A549 (cell line): ENCODE data around the gene OR6C65.

Source experiments
- CHD2 ChIP-seq: fragments of 150-350 bp; IDR thresholded peaks from 2 replicates; pipeline ENCODE4 v1.6.1; 2014; ENCODE audit warnings: low read length; ENCODE audit not compliant: partially characterized antibody
- EHMT2 ChIP-seq: fragments of 200-600 bp; sonication (generic); IDR thresholded peaks from 2 replicates; pipeline ENCODE4 v1.6.1; 2016; ENCODE audit warnings: antibody characterized with exemption, low read depth, mild to moderate bottlenecking, moderate library complexity
- EP300 ChIP-seq, 2 experiments: fragments of >200 bp; sonication (Bioruptor Twin); formaldehyde crosslinking; IDR thresholded peaks; 2 replicates in 1 of 2; 3 replicates in 1 of 2; pipeline ENCODE4 v1.6.1; 2016 to 2017
- HEYL ChIP-seq: fragments of 250-450 bp; sonication (Bioruptor Pico); IDR thresholded peaks from 2 replicates; pipeline ENCODE4 v1.8.0; 2021; ENCODE audit warnings: mild to moderate bottlenecking, moderate library complexity
- JUN ChIP-seq, 2 experiments: fragments of >200 bp; sonication (Bioruptor Twin); formaldehyde crosslinking; IDR thresholded peaks; 2 replicates in 1 of 2; 3 replicates in 1 of 2; pipeline ENCODE4 v1.6.1; 2016 to 2017
- NFE2L2 ChIP-seq: fragments of 150-350 bp; conservative IDR thresholded peaks from 2 replicates; pipeline ENCODE4 v1.6.1; 2014; ENCODE audit warnings: low read length
- NPAS2 ChIP-seq: fragments of 250-450 bp; sonication (Bioruptor Pico); IDR thresholded peaks from 2 replicates; pipeline ENCODE4 v1.8.0; 2022; ENCODE audit warnings: mild to moderate bottlenecking, moderate library complexity, borderline replicate concordance
- POLR2A ChIP-seq: IDR thresholded peaks from 2 replicates; pipeline ENCODE4 v1.6.1; 2012; ENCODE audit warnings: mild to moderate bottlenecking, low read length
- RFX5 ChIP-seq: fragments of 450-650 bp; IDR thresholded peaks from 2 replicates; pipeline ENCODE4 v1.7.1; 2014; ENCODE audit warnings: antibody characterized with exemption, mild to moderate bottlenecking, moderate library complexity
- TP53 ChIP-seq: fragments of 250-450 bp; sonication (Bioruptor Pico); IDR thresholded peaks from 2 replicates; pipeline ENCODE4 v1.5.0; 2021; ENCODE audit warnings: mild to moderate bottlenecking, moderate library complexity
- ZFP36 ChIP-seq: fragments of 450-650 bp; IDR thresholded peaks from 2 replicates; pipeline ENCODE4 v1.6.1; 2014; ENCODE audit warnings: borderline replicate concordance; ENCODE audit not compliant: partially characterized antibody
- TF ChIP-seq, protein P1 (sequence below): fragments of >200 bp; sonication (Bioruptor Twin); formaldehyde crosslinking; IDR thresholded peaks from 3 replicates; pipeline ENCODE4 v1.5.1; 2016

DNA sequence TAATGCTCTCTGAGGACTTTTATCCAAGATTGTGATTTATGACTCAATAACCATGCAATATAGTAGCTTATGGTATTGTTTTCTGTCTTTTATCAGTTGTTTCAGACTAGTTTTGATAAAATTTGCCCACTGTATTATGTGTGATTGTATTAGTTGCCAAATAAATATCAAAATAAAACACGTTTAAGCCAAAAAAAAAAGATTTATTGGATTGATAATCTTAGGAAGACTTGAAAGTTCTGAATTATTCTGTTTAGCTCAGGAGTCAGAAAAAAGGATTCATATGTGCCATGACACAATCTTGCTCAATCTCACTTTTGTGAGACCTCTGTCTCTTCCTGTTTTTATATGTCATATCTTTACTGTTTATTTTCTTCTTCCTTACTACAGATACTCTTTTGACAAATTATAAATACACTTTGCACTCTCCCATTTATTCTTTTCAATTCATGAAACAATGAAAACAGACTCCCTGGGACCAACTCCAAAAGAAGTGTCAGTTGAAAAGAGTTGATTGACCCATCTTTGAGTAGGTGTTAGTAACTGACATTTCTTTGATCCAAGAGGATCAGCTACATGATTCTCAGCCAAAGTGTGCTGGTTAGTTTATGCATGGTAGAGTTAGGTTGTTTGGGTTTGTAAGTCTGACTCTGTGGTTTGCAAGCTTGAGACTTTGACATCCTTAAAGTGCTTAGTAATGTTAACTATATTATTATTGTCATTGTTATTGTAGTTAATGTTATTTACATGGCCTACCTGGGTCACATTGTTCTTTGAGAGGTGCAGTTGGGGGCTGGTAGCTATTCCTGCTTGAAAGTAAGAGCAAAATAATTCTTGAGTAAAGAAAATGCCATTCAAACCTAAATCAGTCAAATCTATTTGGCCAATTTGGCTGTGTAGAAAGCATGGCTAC, 28.3 kb downstream of the OR6C65 start:
- TF ChIP-seq ZFP36, result no peak
- TF ChIP-seq EP300 (IDR thresholded peaks at IDR 0.05), result no peak
- TF ChIP-seq EHMT2, result no peak
- TF ChIP-seq HEYL, result no peak
- TF ChIP-seq NFE2L2, result no peak
- no peak for TF ChIP-seq TP53 (CRISPR knock-in tag)
- no peak for TF ChIP-seq RFX5
- no peak for TF ChIP-seq NPAS2 (CRISPR knock-in tag)
- TF ChIP-seq CHD2, result no peak
- TF ChIP-seq POLR2A, result no peak
- TF ChIP-seq, protein P1, sequence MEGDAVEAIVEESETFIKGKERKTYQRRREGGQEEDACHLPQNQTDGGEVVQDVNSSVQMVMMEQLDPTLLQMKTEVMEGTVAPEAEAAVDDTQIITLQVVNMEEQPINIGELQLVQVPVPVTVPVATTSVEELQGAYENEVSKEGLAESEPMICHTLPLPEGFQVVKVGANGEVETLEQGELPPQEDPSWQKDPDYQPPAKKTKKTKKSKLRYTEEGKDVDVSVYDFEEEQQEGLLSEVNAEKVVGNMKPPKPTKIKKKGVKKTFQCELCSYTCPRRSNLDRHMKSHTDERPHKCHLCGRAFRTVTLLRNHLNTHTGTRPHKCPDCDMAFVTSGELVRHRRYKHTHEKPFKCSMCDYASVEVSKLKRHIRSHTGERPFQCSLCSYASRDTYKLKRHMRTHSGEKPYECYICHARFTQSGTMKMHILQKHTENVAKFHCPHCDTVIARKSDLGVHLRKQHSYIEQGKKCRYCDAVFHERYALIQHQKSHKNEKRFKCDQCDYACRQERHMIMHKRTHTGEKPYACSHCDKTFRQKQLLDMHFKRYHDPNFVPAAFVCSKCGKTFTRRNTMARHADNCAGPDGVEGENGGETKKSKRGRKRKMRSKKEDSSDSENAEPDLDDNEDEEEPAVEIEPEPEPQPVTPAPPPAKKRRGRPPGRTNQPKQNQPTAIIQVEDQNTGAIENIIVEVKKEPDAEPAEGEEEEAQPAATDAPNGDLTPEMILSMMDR, result no peak
- TF ChIP-seq JUN (IDR thresholded peaks at IDR 0.05), result no peak
